T-helper 1 cell treated with Interleukin-12 subunit alpha and Interleukin-12 subunit beta and Interleukin-4 antibody, amounts not matched to agents 30 μg/mL and 1 μg/mL, for 36 hours (primary cell): Measurements from ENCODE around the gene LIMS1.
"Not testable (repeated sequence)": the region's sequence is repeated elsewhere in the genome, so short reads cannot be mapped to it uniquely, and the experiment has no call there.

Experiments
- H3K27ac Mint-ChIP-seq: one replicate; pipeline ENCODE4 v1.8.0; 2021; ENCODE audit warnings: mild to moderate bottlenecking, mixed read lengths
- H3K27me3 Mint-ChIP-seq: one replicate; pipeline ENCODE4 v1.8.0; 2021; ENCODE audit warnings: low read depth, mixed read lengths
- H3K36me3 Mint-ChIP-seq: one replicate; pipeline ENCODE4 v1.8.0; 2021; ENCODE audit warnings: low read depth, mixed read lengths
- H3K4me1 Mint-ChIP-seq: one replicate; pipeline ENCODE4 v1.8.0; 2021; ENCODE audit warnings: low read depth, mixed read lengths
- H3K4me3 Mint-ChIP-seq: one replicate; pipeline ENCODE4 v1.8.0; 2021; ENCODE audit warnings: mild to moderate bottlenecking, moderate library complexity, mixed read lengths
- H3K9me3 Mint-ChIP-seq: one replicate; pipeline ENCODE4 v1.8.0; 2021; ENCODE audit warnings: mixed read lengths

Gene LIMS1

GRCh38 chr2:108536133-108536780 lies 2.0 kb downstream of the LIMS1 start:
- Mint-ChIP-seq H3K36me3 (no peaks in the 10 kb centered on the region), H3K27me3 (no peaks in the 10 kb centered on the region), H3K9me3 (no peaks in the 10 kb centered on the region), H3K4me1 (peaks cover 35% of the 10 kb centered on the region), H3K4me3 (peak overlapping the region; percentile 49), H3K27ac (no peak overlapping the region)

DNA sequence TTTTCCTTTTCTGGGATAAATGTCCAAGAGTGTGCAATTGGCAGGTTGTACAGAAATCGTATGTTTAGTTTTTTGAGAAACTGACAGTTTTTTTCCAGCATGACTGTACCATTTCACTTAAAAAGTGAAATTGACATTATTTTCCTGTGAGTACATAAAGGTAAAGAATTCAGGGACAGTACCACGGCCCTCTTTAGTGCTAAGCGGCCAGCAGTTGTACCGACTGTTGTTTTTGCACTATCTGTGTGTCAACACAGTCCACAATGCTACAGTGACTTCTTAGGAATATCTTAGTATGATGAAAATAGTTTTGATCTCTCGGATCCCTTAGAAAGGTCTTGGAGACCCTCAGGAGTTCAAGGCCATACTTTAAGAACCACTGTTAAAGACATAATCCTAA lies 2.6 kb downstream of the LIMS1 start:
- no peaks in the 10 kb centered on the region for H3K27me3 Mint-ChIP-seq
- H3K9me3 Mint-ChIP-seq, result no peaks in the 10 kb centered on the region
- H3K27ac Mint-ChIP-seq, result no peak overlapping the region
- peaks cover 34% of the 10 kb centered on the region for H3K4me1 Mint-ChIP-seq
- H3K36me3 Mint-ChIP-seq, result no peaks in the 10 kb centered on the region
- H3K4me3 Mint-ChIP-seq, result no peak overlapping the region

DNA sequence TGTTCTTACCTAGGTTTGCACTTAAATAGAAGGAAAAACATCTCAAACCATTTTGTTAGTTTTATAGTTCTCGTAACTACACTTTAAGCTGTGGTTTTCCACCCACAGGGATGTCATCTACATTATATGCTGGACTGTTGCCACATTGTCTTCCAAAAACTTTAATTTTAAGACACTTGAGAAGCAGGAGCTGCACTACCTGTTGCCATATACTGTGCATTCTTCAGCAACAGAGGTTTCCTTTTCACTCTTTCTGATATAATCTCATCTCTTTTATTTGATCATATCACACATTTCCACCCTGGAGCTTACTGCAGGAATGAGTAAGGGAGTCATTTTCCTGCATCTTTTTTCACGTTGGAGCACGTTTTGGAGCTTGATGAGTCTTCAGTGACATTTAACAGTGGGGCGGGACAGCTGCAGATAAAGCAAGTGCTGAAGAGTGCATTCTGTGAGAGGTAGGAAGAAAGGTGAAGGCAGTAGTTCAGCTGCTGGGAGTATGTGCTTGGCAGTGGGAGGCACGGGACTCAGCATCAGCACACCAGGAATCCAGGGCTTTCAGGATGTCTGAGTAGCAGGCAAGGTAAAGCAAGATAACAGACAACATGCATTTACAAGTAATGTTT lies 3.8 kb downstream of the LIMS1 start:
- H3K4me3 Mint-ChIP-seq, result no peak overlapping the region
- no peaks in the 10 kb centered on the region for H3K9me3 Mint-ChIP-seq
- H3K27ac Mint-ChIP-seq, result no peak overlapping the region
- no peaks in the 10 kb centered on the region for H3K27me3 Mint-ChIP-seq
- H3K4me1 Mint-ChIP-seq, result peaks cover 36% of the 10 kb centered on the region
- peaks cover 3% of the 10 kb centered on the region for H3K36me3 Mint-ChIP-seq

DNA sequence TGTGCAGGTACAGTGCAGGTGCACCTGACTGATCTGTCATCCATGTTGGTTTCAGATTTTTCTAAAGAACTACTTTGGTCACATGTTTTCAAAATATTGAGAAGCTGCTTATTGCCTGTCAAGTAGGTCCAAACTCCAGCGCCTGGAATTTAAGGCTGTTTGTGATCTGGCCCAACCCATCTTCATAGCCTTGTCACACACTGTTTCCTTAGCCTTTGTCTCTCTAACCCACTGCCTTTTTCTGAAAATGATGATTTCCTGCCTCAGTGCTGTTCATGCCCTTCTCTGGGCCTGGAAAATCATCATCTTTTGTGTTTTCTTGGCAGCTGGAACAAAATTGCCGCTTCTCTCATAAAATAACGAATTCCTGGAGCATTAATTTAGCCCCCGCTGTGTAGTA lies 7.2 kb downstream of the LIMS1 start:
- peaks cover 10% of the 10 kb centered on the region for H3K36me3 Mint-ChIP-seq
- no peak overlapping the region for H3K4me3 Mint-ChIP-seq
- no peaks in the 10 kb centered on the region for H3K9me3 Mint-ChIP-seq
- no peak overlapping the region for H3K27ac Mint-ChIP-seq
- H3K27me3 Mint-ChIP-seq, result no peaks in the 10 kb centered on the region
- peaks cover 20% of the 10 kb centered on the region for H3K4me1 Mint-ChIP-seq

DNA sequence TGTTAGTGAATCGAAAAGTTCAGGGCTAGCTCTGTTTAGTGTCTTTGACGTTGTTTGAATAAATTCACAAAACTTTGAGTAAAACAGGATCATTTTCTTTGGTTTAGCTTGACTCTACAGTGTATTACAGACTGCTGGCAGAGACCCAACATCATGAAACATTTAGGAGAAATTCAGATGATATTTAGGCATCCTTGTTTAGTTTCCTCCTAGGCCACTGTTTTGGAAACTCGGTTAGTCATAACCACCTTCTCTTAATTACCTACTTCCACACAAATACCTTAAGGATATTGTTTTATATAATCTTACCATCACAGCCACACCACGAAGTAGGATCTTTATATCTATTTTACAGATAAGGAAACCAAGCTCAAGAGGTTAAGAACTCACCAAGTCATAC lies 7.8 kb downstream of the LIMS1 start:
- H3K27ac Mint-ChIP-seq, result no peak overlapping the region

DNA sequence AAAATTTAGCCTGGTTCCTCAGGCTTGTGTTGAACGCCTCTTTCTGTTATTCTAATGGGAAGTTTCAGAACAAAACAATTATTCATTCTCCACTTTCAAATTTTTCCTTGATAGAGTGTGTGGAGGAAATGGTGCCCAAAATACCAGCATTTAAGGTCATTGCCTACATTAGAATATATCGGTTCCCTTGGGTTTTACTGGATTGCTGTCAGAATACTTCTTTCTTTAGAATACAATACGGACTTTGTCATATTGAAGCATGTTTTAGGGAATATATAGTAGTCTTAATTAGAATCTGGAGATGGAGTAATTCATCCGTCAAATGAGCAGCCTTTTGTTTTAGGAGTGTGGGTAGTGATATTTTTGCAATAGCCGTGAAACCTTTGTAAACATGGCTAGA lies 13.3 kb downstream of the LIMS1 start:
- Mint-ChIP-seq H3K27ac (no peak overlapping the region), H3K36me3 (peaks cover 8% of the 10 kb centered on the region), H3K4me3 (no peak overlapping the region), H3K27me3 (no peaks in the 10 kb centered on the region), H3K4me1 (peaks cover 3% of the 10 kb centered on the region), H3K9me3 (no peaks in the 10 kb centered on the region)

More for the DNA sequence above, 7.8 kb downstream of the LIMS1 start:
- Mint-ChIP-seq H3K9me3 (no peaks in the 10 kb centered on the region), H3K27me3 (no peaks in the 10 kb centered on the region), H3K4me3 (no peak overlapping the region), H3K4me1 (peaks cover 17% of the 10 kb centered on the region), H3K36me3 (peaks cover 10% of the 10 kb centered on the region)

DNA sequence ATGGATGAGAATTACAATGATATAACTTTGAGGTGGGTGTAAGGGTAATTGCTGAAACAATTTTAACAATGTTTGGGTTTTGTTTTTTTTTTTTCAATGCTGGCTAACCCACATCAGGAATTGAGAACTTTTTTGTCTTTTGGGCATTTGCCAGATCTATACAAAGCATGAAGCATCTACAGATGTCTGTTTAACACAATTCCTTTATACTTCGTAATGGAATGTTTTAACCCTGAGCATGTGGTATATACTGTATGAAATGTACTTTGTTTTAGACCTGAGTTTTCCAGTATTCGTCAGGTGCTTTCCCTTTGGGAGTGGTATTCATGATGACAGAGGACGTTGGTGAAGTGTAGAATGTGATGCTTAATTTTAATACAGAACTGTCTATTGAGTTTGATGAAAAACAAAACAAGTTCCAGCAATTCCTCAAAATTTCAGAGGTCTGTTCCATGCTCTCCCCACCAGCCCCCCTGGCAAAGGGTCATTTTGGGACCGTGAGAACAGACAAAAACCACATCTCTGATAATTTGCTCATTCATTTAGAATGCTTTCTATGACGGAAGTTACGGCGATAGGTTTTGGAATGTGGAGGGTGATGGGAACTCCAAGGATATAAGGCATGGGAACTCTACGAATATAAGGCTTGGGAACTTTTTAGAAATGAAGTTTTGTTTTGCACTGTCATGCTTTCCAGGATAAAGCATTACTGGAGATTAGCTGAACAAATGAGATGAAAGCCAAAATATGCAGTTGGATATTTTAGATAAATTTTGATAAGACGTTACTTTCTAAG lies 14.1 kb downstream of the LIMS1 start:
- Mint-ChIP-seq H3K4me3 (no peak overlapping the region), H3K27me3 (no peaks in the 10 kb centered on the region), H3K4me1 (peaks cover 2% of the 10 kb centered on the region), H3K36me3 (peaks cover 6% of the 10 kb centered on the region), H3K9me3 (no peaks in the 10 kb centered on the region), H3K27ac (no peak overlapping the region)

DNA sequence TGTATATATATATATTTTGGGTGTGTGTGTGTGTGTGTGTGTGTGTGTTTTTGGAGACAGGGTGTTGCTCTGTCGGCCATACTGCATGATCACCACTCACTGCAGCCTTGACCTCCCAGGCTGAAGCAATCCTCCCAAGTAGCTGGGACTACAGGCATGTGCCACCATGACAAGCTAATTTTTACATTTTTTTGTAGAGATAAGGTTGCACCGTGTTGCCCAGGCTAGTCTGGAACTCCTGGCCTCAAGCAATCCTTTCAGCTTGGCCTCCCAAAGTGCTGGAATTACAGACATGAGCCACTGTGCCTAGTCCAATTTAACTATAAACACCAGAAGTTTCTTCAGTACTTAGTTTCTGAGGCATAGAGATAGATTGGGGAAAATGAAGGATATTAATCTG lies 18.3 kb downstream of the LIMS1 start:
- peaks cover 6% of the 10 kb centered on the region for H3K4me1 Mint-ChIP-seq
- no peak overlapping the region for H3K27ac Mint-ChIP-seq
- H3K27me3 Mint-ChIP-seq, result no peaks in the 10 kb centered on the region
- H3K4me3 Mint-ChIP-seq, result no peak overlapping the region
- peaks cover 1% of the 10 kb centered on the region for H3K36me3 Mint-ChIP-seq
- H3K9me3 Mint-ChIP-seq, result no peaks in the 10 kb centered on the region

GRCh38 chr2:108553209-108553919 lies 19.1 kb downstream of the LIMS1 start:
- Mint-ChIP-seq H3K27ac (no peak overlapping the region), H3K27me3 (no peaks in the 10 kb centered on the region), H3K4me1 (peaks cover 6% of the 10 kb centered on the region), H3K36me3 (peaks cover 1% of the 10 kb centered on the region), H3K9me3 (no peaks in the 10 kb centered on the region), H3K4me3 (no peak overlapping the region)

- Mint-ChIP-seq H3K27ac (no peak overlapping the region), H3K9me3 (no peaks in the 10 kb centered on the region), H3K4me1 (peaks cover 6% of the 10 kb centered on the region), H3K4me3 (no peak overlapping the region), H3K27me3 (no peaks in the 10 kb centered on the region), H3K36me3 (peaks cover 1% of the 10 kb centered on the region)
These were observed 20.3 kb downstream of the LIMS1 start for GRCh38 chr2:108554528-108554927.

- Mint-ChIP-seq H3K36me3 (peaks cover 1% of the 10 kb centered on the region), H3K4me3 (no peak overlapping the region), H3K9me3 (no peaks in the 10 kb centered on the region), H3K27ac (no peak overlapping the region), H3K4me1 (peaks cover 9% of the 10 kb centered on the region), H3K27me3 (no peaks in the 10 kb centered on the region)
These were observed 21.3 kb downstream of the LIMS1 start for GRCh38 chr2:108555572-108555971.

DNA sequence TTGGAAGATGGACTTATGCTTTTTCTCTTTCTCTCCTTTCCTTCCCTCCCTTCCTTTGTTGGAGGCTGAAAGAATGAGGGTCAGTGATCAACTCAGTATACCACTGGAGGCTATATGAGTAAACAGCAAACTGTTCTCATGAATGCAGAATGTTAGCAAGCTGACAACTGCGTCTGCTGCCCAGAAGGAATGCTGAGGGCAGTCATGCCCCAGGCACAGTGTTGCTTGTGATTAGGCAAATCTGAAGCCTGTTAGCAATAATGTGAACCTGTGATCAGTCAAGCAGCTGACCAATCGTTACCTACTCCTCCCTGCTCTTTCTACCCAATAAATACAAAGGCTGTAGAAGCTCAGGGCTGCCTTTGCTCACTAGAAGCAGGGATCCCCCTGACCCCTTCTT lies 22.3 kb downstream of the LIMS1 start:
- not testable (repeated sequence) for H3K9me3 Mint-ChIP-seq, H3K27ac Mint-ChIP-seq, H3K4me1 Mint-ChIP-seq, H3K4me3 Mint-ChIP-seq, H3K27me3 Mint-ChIP-seq, H3K36me3 Mint-ChIP-seq

DNA sequence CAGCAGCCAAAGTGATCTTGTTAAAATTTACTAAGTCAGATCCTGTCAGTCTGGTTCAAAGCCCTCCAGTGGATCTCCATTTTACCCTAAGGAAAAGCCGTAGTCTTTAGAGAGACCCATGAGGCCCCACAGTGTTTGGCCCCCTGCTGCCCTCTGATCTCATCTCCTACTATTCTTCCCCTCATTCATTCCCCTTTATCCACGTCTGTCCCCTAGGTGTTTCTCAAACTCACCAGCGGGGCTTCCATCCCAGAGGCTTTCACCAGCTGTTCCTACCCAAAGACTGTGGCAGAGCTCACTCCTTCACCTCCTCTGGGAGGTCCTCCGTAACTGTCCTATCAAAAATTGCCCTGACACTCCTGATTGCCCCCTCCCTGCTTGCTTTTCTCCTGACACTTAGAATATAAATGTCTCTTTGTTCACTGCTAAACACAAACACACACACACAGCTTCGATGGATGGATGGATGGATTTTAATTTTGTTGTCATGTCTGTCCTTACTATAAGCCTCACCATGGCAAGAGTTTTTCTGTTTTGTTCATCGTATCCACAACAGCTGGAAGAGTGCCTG lies 26.1 kb downstream of the LIMS1 start:
- Mint-ChIP-seq H3K27ac (no peak overlapping the region), H3K4me3 (no peak overlapping the region), H3K36me3 (peaks cover 1% of the 10 kb centered on the region), H3K27me3 (no peaks in the 10 kb centered on the region), H3K9me3 (no peaks in the 10 kb centered on the region), H3K4me1 (peaks cover 14% of the 10 kb centered on the region)

DNA sequence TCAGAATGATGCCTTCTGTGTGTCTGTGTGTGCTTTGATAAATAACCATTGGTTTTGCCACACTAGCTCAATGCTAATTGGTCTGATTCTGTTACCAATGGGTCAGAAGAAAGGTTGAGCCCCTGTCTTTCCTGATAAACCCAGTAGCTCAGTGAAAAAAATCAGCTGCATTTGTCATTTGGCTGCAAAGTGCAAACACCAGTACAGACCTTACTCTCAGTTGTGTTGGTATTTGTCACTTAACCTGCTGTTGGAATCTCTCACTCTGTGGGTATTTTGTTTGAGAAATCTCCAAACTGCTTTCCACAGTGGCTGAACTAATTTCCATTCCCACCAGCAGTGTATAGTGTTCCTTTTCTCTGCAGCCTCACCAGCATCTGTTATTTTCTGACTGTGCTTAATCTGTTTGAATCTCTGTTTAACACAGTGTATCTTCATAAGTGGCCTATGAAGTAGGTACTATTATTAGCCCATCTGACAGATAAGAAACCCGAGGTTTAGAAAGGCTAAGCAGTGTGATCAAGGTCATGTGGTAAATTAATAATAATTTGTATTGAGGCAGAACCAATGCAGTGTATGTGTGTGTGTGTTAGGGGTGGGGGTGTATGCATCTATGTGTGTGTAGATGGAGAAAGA lies 26.7 kb downstream of the LIMS1 start:
- H3K4me3 Mint-ChIP-seq, result no peak overlapping the region

More for the DNA sequence above, 26.7 kb downstream of the LIMS1 start:
- Mint-ChIP-seq H3K27ac (no peak overlapping the region), H3K36me3 (peaks cover 1% of the 10 kb centered on the region), H3K4me1 (peaks cover 17% of the 10 kb centered on the region), H3K9me3 (no peaks in the 10 kb centered on the region), H3K27me3 (no peaks in the 10 kb centered on the region)
